Central memory CD8-positive, alpha-beta T cell (primary cell): ENCODE measurements around the gene FEM1B.

Source experiments
- ATAC-seq: fragments of 150-1000 bp; cut with Tn5 transposase; replicated peaks from 2 replicates; pipeline ENCODE4 v1.10.0; 2022; ENCODE audit warnings: mild to moderate bottlenecking, moderate FRiP score, moderate number of reproducible peaks; ENCODE audit not compliant: poor library complexity, severe bottlenecking; ENCODE audit errors: extremely low read depth
- DNase-seq, 2 donors: peaks; one replicate each; pipeline ENCODE4 v3.0.0; 2021; ENCODE audit warnings: low spot score in 2 of 2
- H3K27ac Mint-ChIP-seq: one replicate; pipeline ENCODE4 v1.8.0; 2022; ENCODE audit warnings: low read depth, mild to moderate bottlenecking, moderate library complexity, mixed read lengths
- H3K27me3 Mint-ChIP-seq: one replicate; pipeline ENCODE4 v1.8.0; 2022; ENCODE audit warnings: mixed read lengths
- H3K36me3 Mint-ChIP-seq: one replicate; pipeline ENCODE4 v1.8.0; 2022; ENCODE audit warnings: mild to moderate bottlenecking, moderate library complexity, mixed read lengths; ENCODE audit not compliant: insufficient read depth
- H3K4me1 Mint-ChIP-seq: one replicate; pipeline ENCODE4 v1.8.0; 2022; ENCODE audit warnings: mixed read lengths
- H3K4me3 Mint-ChIP-seq: one replicate; pipeline ENCODE4 v1.8.0; 2022; ENCODE audit warnings: mild to moderate bottlenecking, moderate library complexity, mixed read lengths
- H3K9me3 Mint-ChIP-seq: one replicate; pipeline ENCODE4 v1.8.0; 2022; ENCODE audit warnings: mixed read lengths

Gene FEM1B

GRCh38 chr15:68281008-68281407 is 3.5 kb downstream of the FEM1B start:
- peaks cover 67% of the 10 kb centered on the region for H3K4me1 Mint-ChIP-seq
- H3K9me3 Mint-ChIP-seq, result no peaks in the 10 kb centered on the region
- peaks cover 21% of the 10 kb centered on the region for H3K36me3 Mint-ChIP-seq
- no peaks in the 10 kb centered on the region for H3K27me3 Mint-ChIP-seq
- ATAC-seq (no peak), DNase-seq (no peak)
- peak overlapping the region; percentile 71 for H3K27ac Mint-ChIP-seq
- peak overlapping the region; percentile 92 for H3K4me3 Mint-ChIP-seq

GRCh38 chr15:68283401-68283800 is 5.9 kb downstream of the FEM1B start:
- Mint-ChIP-seq H3K27me3 (no peaks in the 10 kb centered on the region), H3K27ac (no peak overlapping the region), H3K9me3 (no peaks in the 10 kb centered on the region), H3K4me3 (no peak overlapping the region), H3K4me1 (peaks cover 79% of the 10 kb centered on the region), H3K36me3 (peaks cover 20% of the 10 kb centered on the region)
- DNase-seq (no peak), ATAC-seq (no peak)

GRCh38 chr15:68284616-68285258 is 7.2 kb downstream of the FEM1B start:
- H3K27me3 Mint-ChIP-seq, result no peaks in the 10 kb centered on the region
- DNase-seq (no peak), ATAC-seq (no peak)
- peaks cover 79% of the 10 kb centered on the region for H3K4me1 Mint-ChIP-seq
- no peaks in the 10 kb centered on the region for H3K9me3 Mint-ChIP-seq
- H3K27ac Mint-ChIP-seq, result peak overlapping the region; percentile 14
- H3K4me3 Mint-ChIP-seq, result peak overlapping the region; percentile 4
- peaks cover 16% of the 10 kb centered on the region for H3K36me3 Mint-ChIP-seq

- DNase-seq (no peak), ATAC-seq (no peak)
- Mint-ChIP-seq H3K27ac (peak overlapping the region; percentile 14), H3K9me3 (no peaks in the 10 kb centered on the region), H3K4me1 (peaks cover 72% of the 10 kb centered on the region), H3K36me3 (peaks cover 22% of the 10 kb centered on the region), H3K4me3 (peak overlapping the region; percentile 4), H3K27me3 (no peaks in the 10 kb centered on the region)
Measured at GRCh38 chr15:68285259-68285980, 7.9 kb downstream of the FEM1B start.

- H3K27me3 Mint-ChIP-seq, result no peaks in the 10 kb centered on the region
- peaks cover 30% of the 10 kb centered on the region for H3K36me3 Mint-ChIP-seq
- H3K27ac Mint-ChIP-seq, result peak overlapping the region; percentile 14
- no peaks in the 10 kb centered on the region for H3K9me3 Mint-ChIP-seq
- no peak overlapping the region for H3K4me3 Mint-ChIP-seq
- DNase-seq, result no peak
- peaks cover 67% of the 10 kb centered on the region for H3K4me1 Mint-ChIP-seq
- no peak for ATAC-seq
Measured at GRCh38 chr15:68286256-68286655, 8.7 kb downstream of the FEM1B start.

- no peak for DNase-seq
- no peak overlapping the region for H3K27ac Mint-ChIP-seq
- H3K4me1 Mint-ChIP-seq, result peaks cover 59% of the 10 kb centered on the region
- no peaks in the 10 kb centered on the region for H3K27me3 Mint-ChIP-seq
- H3K4me3 Mint-ChIP-seq, result no peak overlapping the region
- ATAC-seq, result no peak
- H3K9me3 Mint-ChIP-seq, result no peaks in the 10 kb centered on the region
- peaks cover 42% of the 10 kb centered on the region for H3K36me3 Mint-ChIP-seq
Measured at GRCh38 chr15:68289057-68289456, 11.5 kb downstream of the FEM1B start.

- no peak for ATAC-seq
- DNase-seq, result no peak
- Mint-ChIP-seq H3K4me1 (peaks cover 55% of the 10 kb centered on the region), H3K27ac (no peak overlapping the region), H3K9me3 (no peaks in the 10 kb centered on the region), H3K36me3 (peaks cover 40% of the 10 kb centered on the region), H3K4me3 (no peak overlapping the region), H3K27me3 (no peaks in the 10 kb centered on the region)
Measured at GRCh38 chr15:68289621-68290352, 12.2 kb downstream of the FEM1B start.

- Mint-ChIP-seq H3K9me3 (no peaks in the 10 kb centered on the region), H3K27me3 (no peaks in the 10 kb centered on the region), H3K27ac (no peak overlapping the region), H3K4me1 (peaks cover 45% of the 10 kb centered on the region), H3K4me3 (no peak overlapping the region), H3K36me3 (peaks cover 39% of the 10 kb centered on the region)
- no peak for ATAC-seq
- no peak for DNase-seq
Measured at GRCh38 chr15:68290715-68291114, 13.2 kb downstream of the FEM1B start.

- no peaks in the 10 kb centered on the region for H3K27me3 Mint-ChIP-seq
- H3K9me3 Mint-ChIP-seq, result no peaks in the 10 kb centered on the region
- H3K4me3 Mint-ChIP-seq, result no peak overlapping the region
- DNase-seq (no peak), ATAC-seq (peak; percentile 65)
- peak overlapping the region; percentile 53 for H3K27ac Mint-ChIP-seq
- peaks cover 36% of the 10 kb centered on the region for H3K36me3 Mint-ChIP-seq
- peaks cover 30% of the 10 kb centered on the region for H3K4me1 Mint-ChIP-seq
Measured at GRCh38 chr15:68292157-68292781, 14.7 kb downstream of the FEM1B start.

GRCh38 chr15:68292967-68293366 is 15.4 kb downstream of the FEM1B start:
- peaks cover 23% of the 10 kb centered on the region for H3K4me1 Mint-ChIP-seq
- no peak for DNase-seq
- H3K36me3 Mint-ChIP-seq, result peaks cover 31% of the 10 kb centered on the region
- H3K27me3 Mint-ChIP-seq, result no peaks in the 10 kb centered on the region
- H3K9me3 Mint-ChIP-seq, result no peaks in the 10 kb centered on the region
- H3K4me3 Mint-ChIP-seq, result no peak overlapping the region
- ATAC-seq, result no peak
- H3K27ac Mint-ChIP-seq, result peak overlapping the region; percentile 53

- ATAC-seq (no peak), DNase-seq (no peak)
- Mint-ChIP-seq H3K36me3 (peaks cover 24% of the 10 kb centered on the region), H3K4me1 (peaks cover 15% of the 10 kb centered on the region), H3K27ac (no peak overlapping the region), H3K4me3 (no peak overlapping the region), H3K27me3 (no peaks in the 10 kb centered on the region), H3K9me3 (no peaks in the 10 kb centered on the region)
Measured at GRCh38 chr15:68295014-68295805, 17.7 kb downstream of the FEM1B start.

- peak overlapping the region; percentile 62 for H3K4me3 Mint-ChIP-seq
- H3K27me3 Mint-ChIP-seq, result no peaks in the 10 kb centered on the region
- H3K9me3 Mint-ChIP-seq, result no peaks in the 10 kb centered on the region
- no peak for ATAC-seq
- H3K4me1 Mint-ChIP-seq, result peaks cover 15% of the 10 kb centered on the region
- peak overlapping the region; percentile 89 for H3K27ac Mint-ChIP-seq
- DNase-seq, result no peak
- H3K36me3 Mint-ChIP-seq, result peaks cover 4% of the 10 kb centered on the region
Measured at GRCh38 chr15:68298336-68298735, 20.8 kb downstream of the FEM1B start.
